Liver (tissue), 9 donors: ENCODE measurements around the gene IL24. TPM values are rescaled to one million over a fixed set of nuclear protein-coding genes. Genes with fewer than 3 reads are reported as not detected.

Experiments
- DNase-seq: peaks from one replicate; pipeline ENCODE4 v3.0.0-alpha.2; 2017; ENCODE audit warnings: low spot score
- H3K27ac ChIP-seq, 2 donors: one replicate each; pipeline ENCODE4 v1.7.0; 2013; ENCODE audit warnings: inconsistent platforms in 2 of 2, low read length in 2 of 2, control low read depth in 1 of 2, low read depth in 1 of 2, mild to moderate bottlenecking in 1 of 2
- H3K27me3 ChIP-seq, 4 donors: one replicate each; pipeline versions ENCODE4 v1.6.1 to v1.7.0; 2013; ENCODE audit warnings: low read length in 3 of 4, inconsistent platforms in 1 of 4, mild to moderate bottlenecking in 1 of 4, moderate library complexity in 1 of 4; ENCODE audit not compliant: control insufficient read depth in 4 of 4, insufficient read depth in 4 of 4
- H3K36me3 ChIP-seq, 4 donors: one replicate each; pipeline versions ENCODE4 v1.6.1 to v1.7.0; 2013; ENCODE audit warnings: low read length in 3 of 4, mild to moderate bottlenecking in 3 of 4, low read depth in 1 of 4, moderate library complexity in 1 of 4; ENCODE audit not compliant: control insufficient read depth in 4 of 4, insufficient read depth in 3 of 4
- H3K4me1 ChIP-seq, 4 donors: one replicate each; pipeline versions ENCODE4 v1.6.1 to v1.7.0; 2013; ENCODE audit warnings: low read length in 3 of 4, mild to moderate bottlenecking in 3 of 4, moderate library complexity in 1 of 4; ENCODE audit not compliant: control insufficient read depth in 4 of 4, insufficient read depth in 4 of 4
- H3K4me3 ChIP-seq, 3 donors: one replicate each; pipeline versions ENCODE4 v1.6.1 to v1.7.0; 2013; ENCODE audit warnings: low read length in 3 of 3, control low read depth in 1 of 3, low read depth in 1 of 3, mild to moderate bottlenecking in 1 of 3
- H3K9ac ChIP-seq, 2 donors: one replicate each; pipeline ENCODE4 v1.7.0; 2013; ENCODE audit warnings: low read length in 2 of 2, mild to moderate bottlenecking in 2 of 2, moderate library complexity in 2 of 2, control low read depth in 1 of 2, low read depth in 1 of 2
- H3K9me3 ChIP-seq, 4 donors: one replicate each; pipeline versions ENCODE4 v1.6.1 to v1.7.0; 2013; ENCODE audit warnings: low read length in 3 of 4; ENCODE audit not compliant: control insufficient read depth in 4 of 4
- EGR1 ChIP-seq, 2 donors: IDR thresholded peaks; 2 replicates each; pipeline ENCODE4 v1.6.1; 2016 to 2018; ENCODE audit warnings: antibody characterized with exemption in 2 of 2, low read depth in 2 of 2
- HNF4A ChIP-seq, 2 donors: conservative IDR thresholded peaks; 2 replicates each; pipeline ENCODE4 v1.6.1; 2016; ENCODE audit warnings: antibody characterized with exemption in 2 of 2, mild to moderate bottlenecking in 2 of 2
- HNF4G ChIP-seq: IDR thresholded peaks from 2 replicates; pipeline ENCODE4 v1.6.1; 2016; ENCODE audit warnings: antibody characterized with exemption
- NR2F2 ChIP-seq: IDR thresholded peaks from 2 replicates; pipeline ENCODE4 v1.6.1; 2016; ENCODE audit warnings: antibody characterized with exemption
- RAD21 ChIP-seq, 2 donors: IDR thresholded peaks; 2 replicates each; pipeline ENCODE4 v1.6.1; 2016; ENCODE audit warnings: antibody characterized with exemption in 2 of 2, mild to moderate bottlenecking in 2 of 2
- SP1 ChIP-seq: IDR thresholded peaks from 2 replicates; pipeline ENCODE4 v1.6.1; 2018; ENCODE audit warnings: antibody characterized with exemption, mild to moderate bottlenecking
- TAF1 ChIP-seq: conservative IDR thresholded peaks from 2 replicates; pipeline ENCODE4 v1.6.1; 2016; ENCODE audit warnings: antibody characterized with exemption, mild to moderate bottlenecking
- WGBS: extraction: QIAGEN DNeasy Blood & Tissue Kit; methylation state at CpG from one replicate; pipeline ENCODE4 v1.1.7; 2013; 5-methylcytosine and 5-hydroxymethylcytosine counted together
- polyA plus RNA-seq, 2 donors: library from polyadenylated mRNA; stranded (reverse) in 1 of 2; unstranded in 1 of 2; fragments of 200-250 nt in 1 of 2; fragments of >200 nt in 1 of 2; fragmentation: Nextera tagmentation in 1 of 2; extraction: Ambion mirVana in 1 of 2; gene quantifications; one replicate each; pipeline versions ENCODE4 v1.2.1 to v1.2.3, GENCODE V29; 2013 to 2015
- total RNA-seq, 2 donors: library from RNA; depleted of rRNA; stranded (reverse); fragments of >200 nt; gene quantifications; one replicate each; pipeline ENCODE4 v1.2.3, GENCODE V29; 2014
- TF ChIP-seq, protein P1 (sequence below): IDR thresholded peaks from 2 replicates; pipeline ENCODE4 v1.6.1; 2016; ENCODE audit warnings: antibody characterized with exemption, mild to moderate bottlenecking
- TF ChIP-seq, protein P2 (sequence below): IDR thresholded peaks from 2 replicates; pipeline ENCODE4 v1.6.1; 2016; ENCODE audit warnings: antibody characterized with exemption
- TF ChIP-seq, protein P3 (sequence below): IDR thresholded peaks from 2 replicates; pipeline ENCODE4 v1.6.1; 2016; ENCODE audit warnings: antibody characterized with exemption
- TF ChIP-seq, protein P4 (sequence below): IDR thresholded peaks from 2 replicates; pipeline ENCODE4 v1.6.1; 2016; ENCODE audit warnings: antibody characterized with exemption
- TF ChIP-seq, protein P5 (sequence below): fragments of 150-350 bp; IDR thresholded peaks from 2 replicates; pipeline ENCODE4 v1.5.1; 2017; ENCODE audit warnings: improper control_type of control experiment, low read depth, low read length; ENCODE audit not compliant: missing input control
- donor health status: healthy.
- donor health status: healthy.
- donor health status: healthy.
- donor health status: healthy.
- donor health status: healthy.

The IL24 gene
- total and polyA plus RNA-seq, 4 donors: 0.13 TPM; not detected in 3

DNA sequence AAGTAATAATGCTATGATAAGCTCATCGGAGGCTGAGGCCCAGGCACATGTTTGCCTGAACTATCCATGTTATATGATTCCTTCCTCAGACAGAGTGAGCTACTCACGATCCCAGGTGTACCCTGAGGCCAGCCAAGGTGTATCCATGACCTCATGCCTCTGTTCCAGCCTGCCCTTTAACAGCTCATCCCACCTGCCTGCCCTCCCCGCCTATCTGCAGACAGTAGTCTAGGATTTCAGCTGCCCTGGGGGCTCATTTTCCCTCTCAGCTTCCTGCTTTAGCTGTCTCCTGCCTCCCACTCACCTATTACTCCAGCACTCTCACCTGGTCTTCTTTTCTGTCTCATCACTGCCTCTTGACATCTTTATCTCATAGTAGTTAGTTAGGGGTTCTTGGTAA lies 1.9 kb upstream of the IL24 start:
- no peak overlapping the region for H3K9ac ChIP-seq

DNA sequence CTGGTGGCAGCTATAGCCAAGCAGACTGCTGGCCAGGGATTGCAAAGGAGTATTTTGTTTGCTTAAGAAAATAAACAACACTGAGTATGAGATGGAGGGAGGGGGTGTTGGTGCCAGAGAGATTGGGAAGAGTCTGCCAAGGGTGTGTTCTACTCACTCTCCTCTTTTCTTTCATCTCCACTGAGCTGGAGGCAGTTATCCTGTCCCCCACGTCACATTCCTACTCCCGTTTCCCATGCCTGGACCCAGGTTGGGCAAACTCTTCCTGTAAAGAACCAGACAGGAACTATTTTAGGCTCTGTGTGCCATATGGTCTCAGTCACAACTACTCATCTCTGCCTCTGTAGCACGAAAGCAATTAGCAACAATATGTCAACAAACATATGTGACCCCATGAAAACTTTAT lies 1.4 kb upstream of the IL24 start:
- Histone ChIP-seq H3K27ac (no peak overlapping the region), H3K9ac (no peak overlapping the region)
- TF ChIP-seq NR2F2 (no peak), SP1 (no peak), RAD21 (IDR thresholded peaks at IDR 0.05) (no peak), HNF4A (conservative IDR thresholded peaks at IDR 0.05) (no peak), TAF1 (no peak), EGR1 (IDR thresholded peaks at IDR 0.05; ENCODE audit: low read depth in 2 of 2) (no peak), HNF4G (no peak)
- TF ChIP-seq, protein P1, sequence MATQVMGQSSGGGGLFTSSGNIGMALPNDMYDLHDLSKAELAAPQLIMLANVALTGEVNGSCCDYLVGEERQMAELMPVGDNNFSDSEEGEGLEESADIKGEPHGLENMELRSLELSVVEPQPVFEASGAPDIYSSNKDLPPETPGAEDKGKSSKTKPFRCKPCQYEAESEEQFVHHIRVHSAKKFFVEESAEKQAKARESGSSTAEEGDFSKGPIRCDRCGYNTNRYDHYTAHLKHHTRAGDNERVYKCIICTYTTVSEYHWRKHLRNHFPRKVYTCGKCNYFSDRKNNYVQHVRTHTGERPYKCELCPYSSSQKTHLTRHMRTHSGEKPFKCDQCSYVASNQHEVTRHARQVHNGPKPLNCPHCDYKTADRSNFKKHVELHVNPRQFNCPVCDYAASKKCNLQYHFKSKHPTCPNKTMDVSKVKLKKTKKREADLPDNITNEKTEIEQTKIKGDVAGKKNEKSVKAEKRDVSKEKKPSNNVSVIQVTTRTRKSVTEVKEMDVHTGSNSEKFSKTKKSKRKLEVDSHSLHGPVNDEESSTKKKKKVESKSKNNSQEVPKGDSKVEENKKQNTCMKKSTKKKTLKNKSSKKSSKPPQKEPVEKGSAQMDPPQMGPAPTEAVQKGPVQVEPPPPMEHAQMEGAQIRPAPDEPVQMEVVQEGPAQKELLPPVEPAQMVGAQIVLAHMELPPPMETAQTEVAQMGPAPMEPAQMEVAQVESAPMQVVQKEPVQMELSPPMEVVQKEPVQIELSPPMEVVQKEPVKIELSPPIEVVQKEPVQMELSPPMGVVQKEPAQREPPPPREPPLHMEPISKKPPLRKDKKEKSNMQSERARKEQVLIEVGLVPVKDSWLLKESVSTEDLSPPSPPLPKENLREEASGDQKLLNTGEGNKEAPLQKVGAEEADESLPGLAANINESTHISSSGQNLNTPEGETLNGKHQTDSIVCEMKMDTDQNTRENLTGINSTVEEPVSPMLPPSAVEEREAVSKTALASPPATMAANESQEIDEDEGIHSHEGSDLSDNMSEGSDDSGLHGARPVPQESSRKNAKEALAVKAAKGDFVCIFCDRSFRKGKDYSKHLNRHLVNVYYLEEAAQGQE: no peak
- TF ChIP-seq, protein P2, sequence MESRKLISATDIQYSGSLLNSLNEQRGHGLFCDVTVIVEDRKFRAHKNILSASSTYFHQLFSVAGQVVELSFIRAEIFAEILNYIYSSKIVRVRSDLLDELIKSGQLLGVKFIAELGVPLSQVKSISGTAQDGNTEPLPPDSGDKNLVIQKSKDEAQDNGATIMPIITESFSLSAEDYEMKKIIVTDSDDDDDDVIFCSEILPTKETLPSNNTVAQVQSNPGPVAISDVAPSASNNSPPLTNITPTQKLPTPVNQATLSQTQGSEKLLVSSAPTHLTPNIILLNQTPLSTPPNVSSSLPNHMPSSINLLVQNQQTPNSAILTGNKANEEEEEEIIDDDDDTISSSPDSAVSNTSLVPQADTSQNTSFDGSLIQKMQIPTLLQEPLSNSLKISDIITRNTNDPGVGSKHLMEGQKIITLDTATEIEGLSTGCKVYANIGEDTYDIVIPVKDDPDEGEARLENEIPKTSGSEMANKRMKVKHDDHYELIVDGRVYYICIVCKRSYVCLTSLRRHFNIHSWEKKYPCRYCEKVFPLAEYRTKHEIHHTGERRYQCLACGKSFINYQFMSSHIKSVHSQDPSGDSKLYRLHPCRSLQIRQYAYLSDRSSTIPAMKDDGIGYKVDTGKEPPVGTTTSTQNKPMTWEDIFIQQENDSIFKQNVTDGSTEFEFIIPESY: no peak
- TF ChIP-seq, protein P3, sequence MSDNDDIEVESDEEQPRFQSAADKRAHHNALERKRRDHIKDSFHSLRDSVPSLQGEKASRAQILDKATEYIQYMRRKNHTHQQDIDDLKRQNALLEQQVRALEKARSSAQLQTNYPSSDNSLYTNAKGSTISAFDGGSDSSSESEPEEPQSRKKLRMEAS: no peak
- TF ChIP-seq, protein P4, sequence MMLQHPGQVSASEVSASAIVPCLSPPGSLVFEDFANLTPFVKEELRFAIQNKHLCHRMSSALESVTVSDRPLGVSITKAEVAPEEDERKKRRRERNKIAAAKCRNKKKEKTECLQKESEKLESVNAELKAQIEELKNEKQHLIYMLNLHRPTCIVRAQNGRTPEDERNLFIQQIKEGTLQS: no peak
- TF ChIP-seq, protein P5, sequence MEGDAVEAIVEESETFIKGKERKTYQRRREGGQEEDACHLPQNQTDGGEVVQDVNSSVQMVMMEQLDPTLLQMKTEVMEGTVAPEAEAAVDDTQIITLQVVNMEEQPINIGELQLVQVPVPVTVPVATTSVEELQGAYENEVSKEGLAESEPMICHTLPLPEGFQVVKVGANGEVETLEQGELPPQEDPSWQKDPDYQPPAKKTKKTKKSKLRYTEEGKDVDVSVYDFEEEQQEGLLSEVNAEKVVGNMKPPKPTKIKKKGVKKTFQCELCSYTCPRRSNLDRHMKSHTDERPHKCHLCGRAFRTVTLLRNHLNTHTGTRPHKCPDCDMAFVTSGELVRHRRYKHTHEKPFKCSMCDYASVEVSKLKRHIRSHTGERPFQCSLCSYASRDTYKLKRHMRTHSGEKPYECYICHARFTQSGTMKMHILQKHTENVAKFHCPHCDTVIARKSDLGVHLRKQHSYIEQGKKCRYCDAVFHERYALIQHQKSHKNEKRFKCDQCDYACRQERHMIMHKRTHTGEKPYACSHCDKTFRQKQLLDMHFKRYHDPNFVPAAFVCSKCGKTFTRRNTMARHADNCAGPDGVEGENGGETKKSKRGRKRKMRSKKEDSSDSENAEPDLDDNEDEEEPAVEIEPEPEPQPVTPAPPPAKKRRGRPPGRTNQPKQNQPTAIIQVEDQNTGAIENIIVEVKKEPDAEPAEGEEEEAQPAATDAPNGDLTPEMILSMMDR: no peak

More for the DNA sequence above, 1.9 kb upstream of the IL24 start:
- no peak for DNase-seq
- Histone ChIP-seq H3K27me3 (no peaks in the 10 kb centered on the region), H3K9me3 (no peaks in the 10 kb centered on the region), H3K36me3 (no peaks in the 10 kb centered on the region), H3K4me1 (peaks cover 0 to 10% (median 7%) of the 10 kb centered on the region in 4 donors), H3K4me3 (no peak overlapping the region), H3K27ac (no peak overlapping the region)
- 66% methylated on average over 3 of the region's 3 CpGs for WGBS
- TF ChIP-seq HNF4A (conservative IDR thresholded peaks at IDR 0.05) (no peak), SP1 (no peak), RAD21 (IDR thresholded peaks at IDR 0.05) (no peak), HNF4G (no peak)

More for the DNA sequence above, 1.4 kb upstream of the IL24 start:
- DNase-seq: no peak
- no peaks in the 10 kb centered on the region for H3K9me3 ChIP-seq
- H3K4me1 ChIP-seq: peaks cover 0 to 5% (median 2%) of the 10 kb centered on the region in 4 donors
- no peaks in the 10 kb centered on the region for H3K36me3 ChIP-seq
- no peak overlapping the region for H3K4me3 ChIP-seq
- H3K27me3 ChIP-seq: no peaks in the 10 kb centered on the region
- WGBS: 60% methylated on average over 3 of the region's 3 CpGs
